Progenitor cell of endocrine pancreas (in vitro differentiated cells): ENCODE data around the gene POC1A. TPM values are rescaled to one million over a fixed set of nuclear protein-coding genes. Genes with fewer than 3 reads are reported as not detected.

Experiments used
- DNase-seq: peaks from one replicate; pipeline ENCODE4 v3.0.0; 2021; ENCODE audit warnings: low spot score; ENCODE audit not compliant: unreplicated experiment
- H3K27ac Mint-ChIP-seq: 2 replicates; pipeline ENCODE4 v1.8.0; 2021; ENCODE audit warnings: mild to moderate bottlenecking, moderate library complexity, mixed read lengths
- H3K27me3 Mint-ChIP-seq: 2 replicates; pipeline ENCODE4 v1.8.0; 2021; ENCODE audit warnings: mixed read lengths
- H3K36me3 Mint-ChIP-seq: 2 replicates; pipeline ENCODE4 v1.8.0; 2022; ENCODE audit warnings: mixed read lengths; ENCODE audit not compliant: insufficient read depth
- H3K4me1 Mint-ChIP-seq: 2 replicates; pipeline ENCODE4 v1.8.0; 2021; ENCODE audit warnings: low read depth, mixed read lengths
- H3K4me3 Mint-ChIP-seq: 2 replicates; pipeline ENCODE4 v1.8.0; 2021; ENCODE audit warnings: low read depth, mild to moderate bottlenecking, moderate library complexity, mixed read lengths
- H3K9me3 Mint-ChIP-seq: 2 replicates; pipeline ENCODE4 v1.8.0; 2021; ENCODE audit warnings: low read depth, mixed read lengths
- CTCF ChIP-seq: fragments of 200-600 bp; sonication (generic); IDR thresholded peaks from one replicate; pipeline ENCODE4 v1.5.0; 2021; ENCODE audit warnings: antibody characterized with exemption, mild to moderate bottlenecking; ENCODE audit not compliant: unreplicated experiment
- total RNA-seq: library from RNA; stranded (reverse); gene quantifications from 2 replicates; pipeline ENCODE4 v1.2.1, GENCODE V29; 2021

POC1A gene
- total RNA-seq, 1 donor from 2014 or later = 14.5 TPM

- Mint-ChIP-seq H3K27me3 (peaks cover 29% of the 10 kb centered on the region), H3K27ac (no peak overlapping the region), H3K36me3 (no peaks in the 10 kb centered on the region), H3K4me3 (no peak overlapping the region), H3K4me1 (no peaks in the 10 kb centered on the region), H3K9me3 (no peaks in the 10 kb centered on the region)
- no peak for DNase-seq
- no peak for TF ChIP-seq CTCF
These were observed 89.7 kb downstream of the POC1A start for GRCh38 chr3:52064561-52064960.

- Mint-ChIP-seq H3K4me3 (no peak overlapping the region), H3K27ac (peak overlapping the region; percentile 54), H3K4me1 (no peaks in the 10 kb centered on the region), H3K9me3 (no peaks in the 10 kb centered on the region), H3K36me3 (no peaks in the 10 kb centered on the region), H3K27me3 (peaks cover 35% of the 10 kb centered on the region)
- no peak for TF ChIP-seq CTCF
- DNase-seq = no peak
These were observed 91.0 kb downstream of the POC1A start for GRCh38 chr3:52063026-52063723.

GRCh38 chr3:52062505-52062904 lies 91.7 kb downstream of the POC1A start:
- TF ChIP-seq CTCF = no peak
- DNase-seq = no peak
- Mint-ChIP-seq H3K27ac (no peak overlapping the region), H3K27me3 (peaks cover 35% of the 10 kb centered on the region), H3K4me3 (no peak overlapping the region), H3K9me3 (no peaks in the 10 kb centered on the region), H3K36me3 (no peaks in the 10 kb centered on the region), H3K4me1 (peaks cover 2% of the 10 kb centered on the region)

GRCh38 chr3:52061121-52061910 lies 92.9 kb downstream of the POC1A start:
- Mint-ChIP-seq H3K9me3 (no peaks in the 10 kb centered on the region), H3K27ac (no peak overlapping the region), H3K27me3 (peaks cover 33% of the 10 kb centered on the region), H3K36me3 (no peaks in the 10 kb centered on the region), H3K4me3 (no peak overlapping the region), H3K4me1 (peaks cover 6% of the 10 kb centered on the region)
- no peak for DNase-seq
- TF ChIP-seq CTCF = no peak

GRCh38 chr3:52059781-52060180 lies 94.4 kb downstream of the POC1A start:
- no peaks in the 10 kb centered on the region for H3K36me3 Mint-ChIP-seq
- H3K27ac Mint-ChIP-seq = no peak overlapping the region
- peaks cover 33% of the 10 kb centered on the region for H3K27me3 Mint-ChIP-seq
- peaks cover 6% of the 10 kb centered on the region for H3K4me1 Mint-ChIP-seq
- H3K9me3 Mint-ChIP-seq = no peaks in the 10 kb centered on the region
- TF ChIP-seq CTCF = no peak
- H3K4me3 Mint-ChIP-seq = no peak overlapping the region
- no peak for DNase-seq
